HG02852 (cell line): ENCODE results near the gene SULT2B1.
"Not testable (repeated sequence)": the region's sequence is repeated elsewhere in the genome, so short reads cannot be mapped to it uniquely, and the experiment has no call there.

Experiments used
- ATAC-seq: cut with Tn5 transposase; IDR thresholded peaks from one replicate; pipeline ENCODE4 v1.9.1; 2021; ENCODE audit warnings: mild to moderate bottlenecking, moderate library complexity; ENCODE audit not compliant: unreplicated experiment

Gene SULT2B1

GRCh38 chr19:48551437-48552302 is at the start of gene SULT2B1:
TSS of gene SULT2B1 (plus strand) at chr19:48552172. CDS start at chr19:48552253, 81 bp downstream.
- ATAC-seq: no peak

- ATAC-seq: no peak
These were observed 49.5 kb upstream of the SULT2B1 start for GRCh38 chr19:48502350-48503018.

- ATAC-seq: no peak
These were observed 45.7 kb upstream of the SULT2B1 start for GRCh38 chr19:48506138-48506733.

GRCh38 chr19:48507911-48508439 is 44.0 kb upstream of the SULT2B1 start:
- no peak for ATAC-seq

- no peak for ATAC-seq
These were observed 43.1 kb upstream of the SULT2B1 start for GRCh38 chr19:48508729-48509411.

- ATAC-seq: no peak
These were observed 42.3 kb upstream of the SULT2B1 start for GRCh38 chr19:48509467-48510194.

- ATAC-seq: no peak
These were observed 41.3 kb upstream of the SULT2B1 start for GRCh38 chr19:48510421-48511268.

- ATAC-seq: no peak
These were observed 40.6 kb upstream of the SULT2B1 start for GRCh38 chr19:48511321-48511731.

- ATAC-seq: no peak
These were observed 40.0 kb upstream of the SULT2B1 start, which contains the start of gene LMTK3 for GRCh38 chr19:48511800-48512503. TSS of gene LMTK3 (minus strand) at chr19:48511835. CDS start at chr19:48511576, 259 bp downstream.

GRCh38 chr19:48512504-48513288 is 39.3 kb upstream of the SULT2B1 start:
- no peak for ATAC-seq

- no peak for ATAC-seq
These were observed 38.5 kb upstream of the SULT2B1 start for GRCh38 chr19:48513289-48514122.

- no peak for ATAC-seq
These were observed 37.9 kb upstream of the SULT2B1 start for GRCh38 chr19:48514123-48514458.

GRCh38 chr19:48516536-48516935 is 35.4 kb upstream of the SULT2B1 start:
- ATAC-seq: no peak

- no peak for ATAC-seq
These were observed 33.8 kb upstream of the SULT2B1 start for GRCh38 chr19:48518207-48518606.

- ATAC-seq: not testable (repeated sequence)
These were observed 32.5 kb upstream of the SULT2B1 start for GRCh38 chr19:48519426-48519825.

GRCh38 chr19:48520134-48520533 is 31.8 kb upstream of the SULT2B1 start:
- no peak for ATAC-seq

- ATAC-seq: no peak
These were observed 27.8 kb upstream of the SULT2B1 start for GRCh38 chr19:48524221-48524620.
